ENCODE measurements around the gene INPP5A.

INPP5A gene

DNA sequence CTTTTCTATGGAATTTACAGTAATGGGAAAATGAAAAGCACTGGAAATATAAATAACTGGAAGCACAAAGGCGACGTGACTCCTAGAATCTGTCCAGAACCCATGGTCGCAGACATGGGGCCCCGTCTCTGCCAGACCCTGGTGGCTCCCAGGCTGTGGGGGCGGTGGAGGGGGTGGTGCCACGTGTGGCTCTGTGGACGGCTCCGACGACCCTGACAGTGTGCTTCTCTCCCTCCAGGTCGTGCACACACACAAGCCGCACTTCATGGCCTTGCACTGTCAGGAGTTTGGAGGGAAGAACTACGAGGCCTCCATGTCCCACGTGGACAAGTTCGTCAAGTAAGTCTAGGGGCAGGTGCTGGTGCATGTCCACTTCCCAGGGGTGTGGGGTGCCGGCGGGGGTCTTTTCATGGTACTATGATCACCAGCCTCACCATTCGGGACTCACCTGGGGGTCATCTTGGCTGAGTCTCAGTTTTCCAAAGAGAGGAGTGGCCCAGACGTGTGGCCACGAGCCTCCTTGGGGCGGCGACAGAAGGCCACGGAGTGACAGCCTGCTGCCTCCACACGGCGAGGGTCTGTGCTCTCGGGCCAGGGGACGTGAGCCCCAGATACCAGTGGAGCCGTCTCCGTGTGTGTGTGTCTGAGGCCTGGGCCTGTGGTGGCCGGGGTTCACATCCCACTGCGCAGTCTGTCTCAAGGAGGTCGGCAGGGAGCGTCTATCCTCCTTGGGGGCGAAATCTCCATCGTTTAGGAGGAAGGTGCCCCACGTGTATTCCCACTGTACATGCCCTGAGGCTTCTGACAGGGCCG lies 108.2 kb downstream of the INPP5A start:
- H3K9me3 ChIP-seq (replicated peaks in 1 of 2; ENCODE audit: control insufficient read depth in 2 of 2, insufficient read depth in 1 of 2, low read depth in 1 of 2, low read length in 2 of 2) = no peaks in the 10 kb centered on the region
- H3K27me3 ChIP-seq (ENCODE audit: control insufficient read depth in 3 of 3, insufficient read depth in 3 of 3, low read depth in 1 of 3, low read length in 3 of 3) = no peaks in the 10 kb centered on the region
- H3K14ac ChIP-seq (ENCODE audit: low read length) = peak overlapping the region; percentile 21
- H3K9ac ChIP-seq (ENCODE audit: low read depth, low read length, poor library complexity) = no peak overlapping the region
- no CpG with 5 or more reads among the region's 36 CpGs for WGBS, 2 donors (ENCODE audit: extremely low coverage in 2 of 2, insufficient read length in 2 of 2, insufficient replicate concordance in 1 of 2)
- H4K91ac ChIP-seq (ENCODE audit: low read depth, low read length, poor library complexity) = no peak overlapping the region
- H3K27ac ChIP-seq (replicated peaks; ENCODE audit: low read length) = no peak overlapping the region
- peaks cover 5 to 10% of the 10 kb centered on the region in 2 donors for H3K4me1 ChIP-seq (ENCODE audit: control insufficient read depth in 2 of 2, insufficient read depth in 1 of 2, low read depth in 1 of 2, low read length in 2 of 2)
- H2BK12ac ChIP-seq (ENCODE audit: low read length) = no peak overlapping the region
- no peak overlapping the region for H3K4me2 ChIP-seq (ENCODE audit: insufficient read depth, low read length, poor library complexity, severe bottlenecking)
- H2AFZ ChIP-seq (ENCODE audit: low read length) = no peak overlapping the region
- no peaks in the 10 kb centered on the region for H3K36me3 ChIP-seq (replicated peaks in 1 of 2; ENCODE audit: control insufficient read depth in 2 of 2, insufficient read depth in 2 of 2, low read length in 2 of 2)
- H3K4ac ChIP-seq (ENCODE audit: low read length) = no peak overlapping the region
- H3K79me1 ChIP-seq (ENCODE audit: low read depth, low read length) = peaks cover 13% of the 10 kb centered on the region
- no peak overlapping the region for H2BK120ac ChIP-seq (ENCODE audit: low read depth, low read length)
- peak overlapping the region; percentile 52 for H3K23ac ChIP-seq (ENCODE audit: low read depth, low read length, poor library complexity)
- H2AK5ac ChIP-seq (ENCODE audit: low read depth, low read length) = no peak overlapping the region
- H2BK15ac ChIP-seq (ENCODE audit: low read length) = no peak overlapping the region
- peak overlapping the region; percentile 43 for H4K8ac ChIP-seq (ENCODE audit: low read depth, low read length)
- no peak for DNase-seq (ENCODE audit: low spot score)
- peak overlapping the region; percentile 48 for H3K18ac ChIP-seq (ENCODE audit: low read length)
- H3K4me3 ChIP-seq (ENCODE audit: low read length in 2 of 2) = no peak overlapping the region
- peak overlapping the region; percentile 53 for H2BK5ac ChIP-seq (ENCODE audit: low read length)

DNA sequence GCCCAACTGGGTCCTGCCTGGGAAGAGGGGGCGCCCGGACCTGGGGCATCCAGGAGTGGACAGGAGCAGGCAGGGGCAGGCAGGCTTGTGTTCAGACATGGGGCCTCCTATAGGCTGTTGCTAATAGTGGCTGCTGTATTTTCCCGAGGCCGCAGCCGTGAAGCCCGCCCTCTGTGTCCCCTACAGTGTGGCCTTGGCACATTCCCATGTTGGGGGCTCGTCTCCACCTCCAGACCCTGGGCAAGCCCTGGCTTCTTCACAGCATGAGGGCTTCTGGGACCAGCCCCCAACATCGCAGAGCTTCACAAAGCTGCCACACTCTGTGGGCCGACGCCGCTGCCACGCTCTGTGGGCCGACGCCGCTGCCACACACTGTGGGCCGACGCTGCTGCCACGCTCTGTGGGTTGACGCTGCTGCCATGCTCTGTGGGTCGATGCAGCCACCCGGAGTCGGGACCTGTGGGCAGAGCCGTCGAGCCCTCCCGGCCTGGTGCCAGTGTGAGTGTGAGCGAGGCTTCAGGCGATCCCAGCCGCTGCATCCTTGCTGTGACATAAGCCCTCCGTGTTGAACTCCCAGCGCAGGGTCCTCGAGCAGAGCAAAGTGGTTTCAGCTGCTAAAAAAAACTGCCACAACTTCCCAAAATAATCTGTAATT lies 109.0 kb downstream of the INPP5A start:
- H3K9ac ChIP-seq (ENCODE audit: low read depth, low read length, poor library complexity) = no peak overlapping the region
- no CpG with 5 or more reads among the region's 31 CpGs for WGBS, 2 donors (ENCODE audit: extremely low coverage in 2 of 2, insufficient read length in 2 of 2, insufficient replicate concordance in 1 of 2)
- H2AFZ ChIP-seq (ENCODE audit: low read length) = no peak overlapping the region
- no peak for DNase-seq (ENCODE audit: low spot score)
- peak overlapping the region; percentile 89 for H3K14ac ChIP-seq (ENCODE audit: low read length)
- no peak overlapping the region for H2AK5ac ChIP-seq (ENCODE audit: low read depth, low read length)
- no peak overlapping the region for H3K27ac ChIP-seq (replicated peaks; ENCODE audit: low read length)
- peak overlapping the region; percentile 89 for H3K23ac ChIP-seq (ENCODE audit: low read depth, low read length, poor library complexity)
- no peak overlapping the region for H3K4me2 ChIP-seq (ENCODE audit: insufficient read depth, low read length, poor library complexity, severe bottlenecking)
- no peak overlapping the region for H2BK15ac ChIP-seq (ENCODE audit: low read length)
- no peak overlapping the region for H4K91ac ChIP-seq (ENCODE audit: low read depth, low read length, poor library complexity)
- peaks cover 13% of the 10 kb centered on the region for H3K79me1 ChIP-seq (ENCODE audit: low read depth, low read length)
- H3K9me3 ChIP-seq (replicated peaks in 1 of 2; ENCODE audit: control insufficient read depth in 2 of 2, insufficient read depth in 1 of 2, low read depth in 1 of 2, low read length in 2 of 2) = no peaks in the 10 kb centered on the region
- no peaks in the 10 kb centered on the region for H3K27me3 ChIP-seq (ENCODE audit: control insufficient read depth in 3 of 3, insufficient read depth in 3 of 3, low read depth in 1 of 3, low read length in 3 of 3)
- H4K8ac ChIP-seq (ENCODE audit: low read depth, low read length) = peak overlapping the region; percentile 65
- H3K18ac ChIP-seq (ENCODE audit: low read length) = peak overlapping the region; percentile 91
- peak overlapping the region; percentile 41 for H2BK12ac ChIP-seq (ENCODE audit: low read length)
- peak overlapping the region; percentile 53 for H2BK5ac ChIP-seq (ENCODE audit: low read length)
- no peaks in the 10 kb centered on the region for H3K36me3 ChIP-seq (replicated peaks in 1 of 2; ENCODE audit: control insufficient read depth in 2 of 2, insufficient read depth in 2 of 2, low read length in 2 of 2)
- no peak overlapping the region for H2BK120ac ChIP-seq (ENCODE audit: low read depth, low read length)
- peaks cover 5 to 10% of the 10 kb centered on the region in 2 donors for H3K4me1 ChIP-seq (ENCODE audit: control insufficient read depth in 2 of 2, insufficient read depth in 1 of 2, low read depth in 1 of 2, low read length in 2 of 2)
- no peak overlapping the region for H3K4ac ChIP-seq (ENCODE audit: low read length)
- no peak overlapping the region for H3K4me3 ChIP-seq (ENCODE audit: low read length in 2 of 2)

DNA sequence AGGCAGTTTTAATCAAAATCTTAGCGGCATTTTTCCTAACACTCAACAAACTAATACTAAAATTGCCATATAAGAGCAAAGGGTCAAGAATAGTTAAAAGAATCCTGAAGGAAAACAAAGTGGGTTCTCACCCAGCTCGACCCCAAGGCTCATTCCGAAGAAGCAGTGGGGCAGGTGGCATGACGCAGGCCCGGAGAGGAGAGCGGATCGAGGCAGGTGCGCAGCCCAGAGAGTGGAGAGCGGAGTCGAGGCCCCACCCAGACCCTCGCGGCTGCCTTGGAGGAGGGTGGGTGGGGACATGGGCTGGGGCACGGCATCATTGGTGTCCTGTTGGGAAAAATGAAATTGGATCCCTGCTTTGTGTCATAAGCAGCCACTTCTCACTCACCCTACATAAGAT lies 109.8 kb downstream of the INPP5A start:
- no peak overlapping the region for H3K27ac ChIP-seq (replicated peaks; ENCODE audit: low read length)
- H3K4me3 ChIP-seq (ENCODE audit: low read length in 2 of 2) = no peak overlapping the region
- no peak overlapping the region for H2BK120ac ChIP-seq (ENCODE audit: low read depth, low read length)
- H2BK15ac ChIP-seq (ENCODE audit: low read length) = no peak overlapping the region
- no peak overlapping the region for H2AK5ac ChIP-seq (ENCODE audit: low read depth, low read length)
- DNase-seq (ENCODE audit: low spot score) = no peak
- H3K14ac ChIP-seq (ENCODE audit: low read length) = no peak overlapping the region
- H3K4ac ChIP-seq (ENCODE audit: low read length) = no peak overlapping the region
- no peak overlapping the region for H3K4me2 ChIP-seq (ENCODE audit: insufficient read depth, low read length, poor library complexity, severe bottlenecking)
- peaks cover 5 to 10% of the 10 kb centered on the region in 2 donors for H3K4me1 ChIP-seq (ENCODE audit: control insufficient read depth in 2 of 2, insufficient read depth in 1 of 2, low read depth in 1 of 2, low read length in 2 of 2)
- H2BK12ac ChIP-seq (ENCODE audit: low read length) = no peak overlapping the region
- no peak overlapping the region for H4K8ac ChIP-seq (ENCODE audit: low read depth, low read length)
- H3K9ac ChIP-seq (ENCODE audit: low read depth, low read length, poor library complexity) = no peak overlapping the region
- H2BK5ac ChIP-seq (ENCODE audit: low read length) = no peak overlapping the region
- peaks cover 7% of the 10 kb centered on the region for H3K79me1 ChIP-seq (ENCODE audit: low read depth, low read length)
- H2AFZ ChIP-seq (ENCODE audit: low read length) = no peak overlapping the region
- no peaks in the 10 kb centered on the region for H3K27me3 ChIP-seq (ENCODE audit: control insufficient read depth in 3 of 3, insufficient read depth in 3 of 3, low read depth in 1 of 3, low read length in 3 of 3)
- WGBS, 2 donors (ENCODE audit: extremely low coverage in 2 of 2, insufficient read length in 2 of 2, insufficient replicate concordance in 1 of 2) = no CpG with 5 or more reads among the region's 13 CpGs
- H4K91ac ChIP-seq (ENCODE audit: low read depth, low read length, poor library complexity) = no peak overlapping the region
- H3K36me3 ChIP-seq (replicated peaks in 1 of 2; ENCODE audit: control insufficient read depth in 2 of 2, insufficient read depth in 2 of 2, low read length in 2 of 2) = no peaks in the 10 kb centered on the region
- H3K23ac ChIP-seq (ENCODE audit: low read depth, low read length, poor library complexity) = no peak overlapping the region
- H3K9me3 ChIP-seq (replicated peaks in 1 of 2; ENCODE audit: control insufficient read depth in 2 of 2, insufficient read depth in 1 of 2, low read depth in 1 of 2, low read length in 2 of 2) = no peaks in the 10 kb centered on the region
- H3K18ac ChIP-seq (ENCODE audit: low read length) = no peak overlapping the region

DNA sequence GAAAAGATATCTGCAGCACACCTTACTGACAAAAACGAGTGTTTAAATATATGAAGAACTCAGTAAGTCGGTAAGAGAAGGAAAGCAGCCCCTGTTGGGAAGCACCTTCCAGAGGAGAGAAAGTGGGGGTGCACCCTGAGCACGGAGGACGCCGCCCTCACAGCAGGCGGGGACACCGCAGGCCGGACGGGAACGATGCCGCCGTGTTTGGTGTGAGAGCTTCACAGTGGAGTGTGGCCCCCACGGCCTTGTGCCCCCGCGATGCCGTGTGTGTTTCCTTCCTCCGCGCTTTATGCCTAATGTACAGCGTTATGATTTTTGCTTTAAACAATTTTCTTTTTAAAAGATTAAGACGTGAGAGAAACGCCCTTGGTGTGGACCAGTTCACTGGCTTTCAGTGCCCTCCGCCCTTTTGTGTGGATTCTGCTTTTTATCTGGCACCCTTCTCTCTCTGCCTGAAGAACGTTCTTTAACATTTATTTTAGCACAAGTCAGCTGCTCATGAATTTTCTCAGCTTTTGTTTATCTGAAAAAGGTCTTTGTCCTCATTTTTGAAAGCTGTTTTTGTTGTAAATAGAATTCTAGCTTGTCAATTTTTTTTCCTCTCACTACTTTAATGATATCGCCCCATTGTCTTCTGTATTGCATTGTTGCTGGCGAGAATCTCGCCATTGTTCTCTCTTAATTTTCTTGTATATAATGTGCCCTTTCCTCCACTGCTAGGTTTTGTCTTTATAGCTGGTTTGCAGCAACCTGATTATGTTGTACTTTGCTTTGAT lies 110.7 kb downstream of the INPP5A start:
- H3K4me1 ChIP-seq (ENCODE audit: control insufficient read depth in 2 of 2, insufficient read depth in 1 of 2, low read depth in 1 of 2, low read length in 2 of 2) = peaks cover 5 to 10% of the 10 kb centered on the region in 2 donors
- no peak overlapping the region for H2BK15ac ChIP-seq (ENCODE audit: low read length)
- H4K8ac ChIP-seq (ENCODE audit: low read depth, low read length) = no peak overlapping the region
- H3K4me3 ChIP-seq (ENCODE audit: low read length in 2 of 2) = no peak overlapping the region
- no CpG with 5 or more reads among the region's 26 CpGs for WGBS, 2 donors (ENCODE audit: extremely low coverage in 2 of 2, insufficient read length in 2 of 2, insufficient replicate concordance in 1 of 2)
- no peak overlapping the region for H3K18ac ChIP-seq (ENCODE audit: low read length)
- H2AK5ac ChIP-seq (ENCODE audit: low read depth, low read length) = no peak overlapping the region
- H2BK120ac ChIP-seq (ENCODE audit: low read depth, low read length) = no peak overlapping the region
- H2BK12ac ChIP-seq (ENCODE audit: low read length) = no peak overlapping the region
- no peak for DNase-seq (ENCODE audit: low spot score)
- no peaks in the 10 kb centered on the region for H3K9me3 ChIP-seq (replicated peaks in 1 of 2; ENCODE audit: control insufficient read depth in 2 of 2, insufficient read depth in 1 of 2, low read depth in 1 of 2, low read length in 2 of 2)
- no peak overlapping the region for H3K4me2 ChIP-seq (ENCODE audit: insufficient read depth, low read length, poor library complexity, severe bottlenecking)
- H3K27ac ChIP-seq (replicated peaks; ENCODE audit: low read length) = no peak overlapping the region
- H3K27me3 ChIP-seq (ENCODE audit: control insufficient read depth in 3 of 3, insufficient read depth in 3 of 3, low read depth in 1 of 3, low read length in 3 of 3) = no peaks in the 10 kb centered on the region
- H3K14ac ChIP-seq (ENCODE audit: low read length) = no peak overlapping the region
- H3K79me1 ChIP-seq (ENCODE audit: low read depth, low read length) = peaks cover 7% of the 10 kb centered on the region
- H4K91ac ChIP-seq (ENCODE audit: low read depth, low read length, poor library complexity) = no peak overlapping the region
- H3K36me3 ChIP-seq (replicated peaks in 1 of 2; ENCODE audit: control insufficient read depth in 2 of 2, insufficient read depth in 2 of 2, low read length in 2 of 2) = no peaks in the 10 kb centered on the region
- H3K4ac ChIP-seq (ENCODE audit: low read length) = no peak overlapping the region
- H2AFZ ChIP-seq (ENCODE audit: low read length) = no peak overlapping the region
- H3K23ac ChIP-seq (ENCODE audit: low read depth, low read length, poor library complexity) = no peak overlapping the region
- no peak overlapping the region for H3K9ac ChIP-seq (ENCODE audit: low read depth, low read length, poor library complexity)
- H2BK5ac ChIP-seq (ENCODE audit: low read length) = no peak overlapping the region

Data from neuronal stem cell (in vitro differentiated cells).